Measurements from ENCODE around the gene PKD2L2.
"Not testable (repeated sequence)": the region's sequence is repeated elsewhere in the genome, so short reads cannot be mapped to it uniquely, and the experiment has no call there.

Gene PKD2L2

GRCh38 chr5:137887831-137888230 is 1.4 kb upstream of the PKD2L2 start:
- no peak for DNase-seq

GRCh38 chr5:137888466-137888862 is 793 bp upstream of the PKD2L2 start:
- DNase-seq, result no peak

GRCh38 chr5:137890845-137891244 is 1.6 kb downstream of the PKD2L2 start:
- no peak for DNase-seq

GRCh38 chr5:137891849-137892248 is 2.6 kb downstream of the PKD2L2 start:
- no peak for DNase-seq

- DNase-seq, result no peak
Observed at GRCh38 chr5:137894586-137894985, 5.3 kb downstream of the PKD2L2 start.

GRCh38 chr5:137896560-137896959 is 7.3 kb downstream of the PKD2L2 start:
- DNase-seq, result no peak

- DNase-seq, result no peak
Observed at GRCh38 chr5:137899493-137899892, 10.2 kb downstream of the PKD2L2 start.

GRCh38 chr5:137901011-137901817 is 12.0 kb downstream of the PKD2L2 start:
- peak in 2 of 56 donors; percentile 6 to 62 for DNase-seq

- no peak for DNase-seq
Observed at GRCh38 chr5:137902408-137903133, 13.3 kb downstream of the PKD2L2 start.

- DNase-seq, result no peak
Observed at GRCh38 chr5:137914758-137915157, 25.5 kb downstream of the PKD2L2 start.

GRCh38 chr5:137916923-137917322 is 27.7 kb downstream of the PKD2L2 start:
- no peak for DNase-seq

- DNase-seq, result no peak
Observed at GRCh38 chr5:137921931-137922330, 32.7 kb downstream of the PKD2L2 start.

- no peak for DNase-seq
Observed at GRCh38 chr5:137923856-137924255, 34.6 kb downstream of the PKD2L2 start.

- no peak for DNase-seq
Observed at GRCh38 chr5:137932800-137933199, 43.5 kb downstream of the PKD2L2 start.

- no peak for DNase-seq
Observed at GRCh38 chr5:137933491-137933911, 44.2 kb downstream of the PKD2L2 start.

GRCh38 chr5:137935190-137935589 is 45.9 kb downstream of the PKD2L2 start:
- DNase-seq, result peak in 1 of 56 donors; percentile 18

- DNase-seq, result no peak
Observed at GRCh38 chr5:137935694-137936093, 46.4 kb downstream of the PKD2L2 start.

- DNase-seq, result no peak
Observed at GRCh38 chr5:137937994-137938750, 48.9 kb downstream of the PKD2L2 start.

GRCh38 chr5:137938751-137939143 is 49.5 kb downstream of the PKD2L2 start:
- no peak for DNase-seq

- DNase-seq, result no peak
Observed at GRCh38 chr5:137939331-137939730, 50.1 kb downstream of the PKD2L2 start.

GRCh38 chr5:137944280-137944679 is 55.0 kb downstream of the PKD2L2 start:
- not testable (repeated sequence) for DNase-seq

GRCh38 chr5:137945825-137946224 is 56.6 kb downstream of the PKD2L2 start:
- DNase-seq, result no peak

All from amygdala (tissue), 56 donors.